ENCODE results near the gene PPM1A.

PPM1A gene

DNA sequence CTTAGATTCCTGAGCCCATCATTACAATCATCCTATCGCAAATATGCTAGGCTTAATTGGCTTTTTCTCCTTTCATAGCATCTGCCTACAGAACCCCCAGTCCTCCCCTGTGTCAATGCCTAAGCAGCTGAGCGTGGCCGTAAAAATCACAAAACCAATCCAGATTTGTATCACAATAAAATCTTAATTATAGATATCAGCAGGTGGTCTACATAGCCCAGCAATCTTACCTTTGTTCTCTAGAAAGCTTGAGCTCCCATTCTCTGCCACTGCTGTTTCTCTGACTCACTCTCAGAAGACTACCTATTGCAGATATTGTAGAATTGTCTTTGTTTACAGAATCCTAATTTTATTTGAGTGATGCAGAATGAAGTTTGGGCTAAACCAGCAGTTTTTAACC, 37.9 kb upstream of the PPM1A start:
- Histone ChIP-seq H3K23ac (ENCODE audit: low read length in 2 of 2) (no peak overlapping the region), H3K9ac (ENCODE audit: low read length) (no peak overlapping the region), H2BK5ac (ENCODE audit: low read depth, low read length, poor library complexity, severe bottlenecking) (no peak overlapping the region), H3K4me1 (ENCODE audit: control insufficient read depth, insufficient read depth, low read depth, low read length) (no peaks in the 10 kb centered on the region), H2BK120ac (ENCODE audit: low read depth, low read length) (no peak overlapping the region), H3K9me3 (ENCODE audit: control insufficient read depth, low read length) (peaks cover 5% of the 10 kb centered on the region), H3K36me3 (ENCODE audit: control insufficient read depth in 1 of 2, insufficient read depth in 2 of 2, low read depth in 1 of 2, low read length in 2 of 2) (no peaks in the 10 kb centered on the region), H3K14ac (ENCODE audit: low read length in 2 of 2) (no peak overlapping the region), H3K4me3 (ENCODE audit: insufficient read depth in 1 of 2, low read depth in 1 of 2, low read length in 2 of 2) (no peak overlapping the region), H3K4me2 (ENCODE audit: low read length, poor library complexity, severe bottlenecking) (no peak overlapping the region), H3K27ac (ENCODE audit: low read length, poor library complexity, severe bottlenecking) (no peak overlapping the region), H3K27me3 (ENCODE audit: control insufficient read depth in 1 of 2, insufficient read depth in 1 of 2, low read length in 2 of 2) (peaks cover 4 to 17% of the 10 kb centered on the region in 2 experiments), H3K79me1 (replicated peaks; ENCODE audit: low read length, poor library complexity, severe bottlenecking) (no peaks in the 10 kb centered on the region), H2BK15ac (ENCODE audit: low read depth, poor library complexity, severe bottlenecking) (no peak overlapping the region), H4K91ac (ENCODE audit: low read length) (no peak overlapping the region), H2AK5ac (ENCODE audit: low read length, severe bottlenecking) (no peak overlapping the region), H2BK12ac (ENCODE audit: low read length in 2 of 2) (no peak overlapping the region), H4K8ac (ENCODE audit: low read length) (no peak overlapping the region), H3K4ac (ENCODE audit: low read depth in 1 of 2, low read length in 2 of 2) (no peak overlapping the region), H2AFZ (ENCODE audit: low read depth, low read length) (no peak overlapping the region), H3K18ac (ENCODE audit: low read depth in 1 of 2, low read length in 2 of 2) (no peak overlapping the region)
- no peak for DNase-seq
- 85% methylated on average over 3 of the region's 3 CpGs for WGBS

GRCh38 chr14:60212503-60213371, 36.3 kb upstream of the PPM1A start:
- H3K9ac ChIP-seq (ENCODE audit: low read length) = no peak overlapping the region

GRCh38 chr14:60214003-60214402, 35.0 kb upstream of the PPM1A start:
- Histone ChIP-seq H3K36me3 (ENCODE audit: control insufficient read depth in 1 of 2, insufficient read depth in 2 of 2, low read depth in 1 of 2, low read length in 2 of 2) (no peaks in the 10 kb centered on the region), H3K27me3 (ENCODE audit: control insufficient read depth in 1 of 2, insufficient read depth in 1 of 2, low read length in 2 of 2) (peaks cover 0 to 8% of the 10 kb centered on the region in 2 experiments), H3K9me3 (ENCODE audit: control insufficient read depth, low read length) (peaks cover 5% of the 10 kb centered on the region)

More at GRCh38 chr14:60212503-60213371, 36.3 kb upstream of the PPM1A start:
- no peak overlapping the region for H3K27ac ChIP-seq (ENCODE audit: low read length, poor library complexity, severe bottlenecking)
- no peak overlapping the region for H2BK12ac ChIP-seq (ENCODE audit: low read length in 2 of 2)
- no peak overlapping the region for H3K18ac ChIP-seq (ENCODE audit: low read depth in 1 of 2, low read length in 2 of 2)
- H3K4ac ChIP-seq (ENCODE audit: low read depth in 1 of 2, low read length in 2 of 2) = no peak overlapping the region
- H3K79me1 ChIP-seq (replicated peaks; ENCODE audit: low read length, poor library complexity, severe bottlenecking) = no peaks in the 10 kb centered on the region
- DNase-seq = no peak
- H2AK5ac ChIP-seq (ENCODE audit: low read length, severe bottlenecking) = no peak overlapping the region
- H2BK5ac ChIP-seq (ENCODE audit: low read depth, low read length, poor library complexity, severe bottlenecking) = no peak overlapping the region
- H4K8ac ChIP-seq (ENCODE audit: low read length) = no peak overlapping the region
- no peak overlapping the region for H3K4me2 ChIP-seq (ENCODE audit: low read length, poor library complexity, severe bottlenecking)
- no peak overlapping the region for H2BK15ac ChIP-seq (ENCODE audit: low read depth, poor library complexity, severe bottlenecking)
- H3K27me3 ChIP-seq (ENCODE audit: control insufficient read depth in 1 of 2, insufficient read depth in 1 of 2, low read length in 2 of 2) = peaks cover 0 to 10% of the 10 kb centered on the region in 2 experiments
- H3K23ac ChIP-seq (ENCODE audit: low read length in 2 of 2) = no peak overlapping the region
- no peak overlapping the region for H3K4me3 ChIP-seq (ENCODE audit: insufficient read depth in 1 of 2, low read depth in 1 of 2, low read length in 2 of 2)
- no peaks in the 10 kb centered on the region for H3K36me3 ChIP-seq (ENCODE audit: control insufficient read depth in 1 of 2, insufficient read depth in 2 of 2, low read depth in 1 of 2, low read length in 2 of 2)
- H4K91ac ChIP-seq (ENCODE audit: low read length) = no peak overlapping the region
- H3K9me3 ChIP-seq (ENCODE audit: control insufficient read depth, low read length) = peaks cover 5% of the 10 kb centered on the region
- no peak overlapping the region for H3K14ac ChIP-seq (ENCODE audit: low read length in 2 of 2)
- 70% methylated on average over 5 of the region's 5 CpGs for whole genome bisulfite sequencing
- no peak overlapping the region for H2AFZ ChIP-seq (ENCODE audit: low read depth, low read length)
- no peaks in the 10 kb centered on the region for H3K4me1 ChIP-seq (ENCODE audit: control insufficient read depth, insufficient read depth, low read depth, low read length)
- H2BK120ac ChIP-seq (ENCODE audit: low read depth, low read length) = no peak overlapping the region

DNA sequence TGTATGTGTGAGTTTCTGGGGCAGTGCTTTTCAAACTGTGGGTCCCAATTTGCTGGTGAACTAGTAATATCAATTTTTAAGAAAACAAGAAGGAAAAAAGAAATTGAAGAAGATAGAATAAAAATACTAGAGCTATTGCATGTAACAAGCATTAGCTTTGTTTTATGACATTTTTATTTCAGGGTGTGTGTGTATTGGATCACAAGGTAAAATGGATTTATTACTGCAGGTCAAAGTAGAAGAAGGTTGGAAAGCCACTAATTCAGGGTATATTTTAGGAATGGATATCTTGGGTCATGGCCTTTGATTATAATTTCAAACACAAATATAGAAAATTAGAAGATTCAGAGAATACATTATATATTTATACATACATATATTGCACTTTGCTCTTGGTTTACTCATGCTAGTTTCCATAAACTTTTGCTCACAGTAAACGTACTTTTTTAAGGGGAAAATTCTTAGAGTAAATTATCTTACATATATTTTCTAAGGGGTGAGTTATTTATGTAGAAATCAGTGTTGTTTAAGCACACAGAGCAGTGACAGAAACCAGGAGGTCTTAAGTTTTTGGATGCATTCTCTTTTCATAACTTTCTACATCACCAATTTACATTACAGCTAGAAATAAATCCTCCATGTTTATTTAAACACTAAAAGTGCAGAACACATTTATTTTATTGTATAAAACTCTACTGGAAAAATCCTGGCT, 34.5 kb upstream of the PPM1A start:
- H3K23ac ChIP-seq (ENCODE audit: low read length in 2 of 2) = no peak overlapping the region
- H3K4me2 ChIP-seq (ENCODE audit: low read length, poor library complexity, severe bottlenecking) = no peak overlapping the region
- no peaks in the 10 kb centered on the region for H3K4me1 ChIP-seq (ENCODE audit: control insufficient read depth, insufficient read depth, low read depth, low read length)
- H2BK120ac ChIP-seq (ENCODE audit: low read depth, low read length) = no peak overlapping the region
- no peak overlapping the region for H3K4ac ChIP-seq (ENCODE audit: low read depth in 1 of 2, low read length in 2 of 2)
- H2AK5ac ChIP-seq (ENCODE audit: low read length, severe bottlenecking) = no peak overlapping the region
- H3K36me3 ChIP-seq (ENCODE audit: control insufficient read depth in 1 of 2, insufficient read depth in 2 of 2, low read depth in 1 of 2, low read length in 2 of 2) = no peaks in the 10 kb centered on the region
- DNase-seq = no peak
- no peak overlapping the region for H2BK15ac ChIP-seq (ENCODE audit: low read depth, poor library complexity, severe bottlenecking)
- no peaks in the 10 kb centered on the region for H3K79me1 ChIP-seq (replicated peaks; ENCODE audit: low read length, poor library complexity, severe bottlenecking)
- WGBS = no CpG with 5 or more reads among the region's 1 CpG
- H3K14ac ChIP-seq (ENCODE audit: low read length in 2 of 2) = no peak overlapping the region
- peaks cover 5% of the 10 kb centered on the region for H3K9me3 ChIP-seq (ENCODE audit: control insufficient read depth, low read length)
- H2BK12ac ChIP-seq (ENCODE audit: low read length in 2 of 2) = no peak overlapping the region
- no peak overlapping the region for H3K4me3 ChIP-seq (ENCODE audit: insufficient read depth in 1 of 2, low read depth in 1 of 2, low read length in 2 of 2)
- no peak overlapping the region for H3K27ac ChIP-seq (ENCODE audit: low read length, poor library complexity, severe bottlenecking)
- H2AFZ ChIP-seq (ENCODE audit: low read depth, low read length) = no peak overlapping the region
- no peak overlapping the region for H2BK5ac ChIP-seq (ENCODE audit: low read depth, low read length, poor library complexity, severe bottlenecking)
- H4K8ac ChIP-seq (ENCODE audit: low read length) = no peak overlapping the region
- H3K27me3 ChIP-seq (ENCODE audit: control insufficient read depth in 1 of 2, insufficient read depth in 1 of 2, low read length in 2 of 2) = peaks cover 2 to 4% of the 10 kb centered on the region in 2 experiments
- H3K9ac ChIP-seq (ENCODE audit: low read length) = no peak overlapping the region
- H4K91ac ChIP-seq (ENCODE audit: low read length) = no peak overlapping the region
- no peak overlapping the region for H3K18ac ChIP-seq (ENCODE audit: low read depth in 1 of 2, low read length in 2 of 2)

More at GRCh38 chr14:60214003-60214402, 35.0 kb upstream of the PPM1A start:
- WGBS = 82% methylated on average over 3 of the region's 3 CpGs
- Histone ChIP-seq H2BK120ac (ENCODE audit: low read depth, low read length) (no peak overlapping the region), H2BK5ac (ENCODE audit: low read depth, low read length, poor library complexity, severe bottlenecking) (no peak overlapping the region), H2BK15ac (ENCODE audit: low read depth, poor library complexity, severe bottlenecking) (no peak overlapping the region), H3K4ac (ENCODE audit: low read depth in 1 of 2, low read length in 2 of 2) (no peak overlapping the region), H3K27ac (ENCODE audit: low read length, poor library complexity, severe bottlenecking) (no peak overlapping the region), H3K79me1 (replicated peaks; ENCODE audit: low read length, poor library complexity, severe bottlenecking) (no peaks in the 10 kb centered on the region), H3K18ac (ENCODE audit: low read depth in 1 of 2, low read length in 2 of 2) (no peak overlapping the region), H3K9ac (ENCODE audit: low read length) (no peak overlapping the region), H4K8ac (ENCODE audit: low read length) (no peak overlapping the region), H2AK5ac (ENCODE audit: low read length, severe bottlenecking) (no peak overlapping the region), H2BK12ac (ENCODE audit: low read length in 2 of 2) (no peak overlapping the region), H2AFZ (ENCODE audit: low read depth, low read length) (no peak overlapping the region), H4K91ac (ENCODE audit: low read length) (no peak overlapping the region), H3K14ac (ENCODE audit: low read length in 2 of 2) (no peak overlapping the region), H3K23ac (ENCODE audit: low read length in 2 of 2) (no peak overlapping the region), H3K4me2 (ENCODE audit: low read length, poor library complexity, severe bottlenecking) (no peak overlapping the region), H3K4me3 (ENCODE audit: insufficient read depth in 1 of 2, low read depth in 1 of 2, low read length in 2 of 2) (no peak overlapping the region), H3K4me1 (ENCODE audit: control insufficient read depth, insufficient read depth, low read depth, low read length) (no peaks in the 10 kb centered on the region)
- no peak for DNase-seq

Data from mesenchymal stem cell (in vitro differentiated cells and primary cell).